Stimulated activated CD4-positive, alpha-beta T cell treated with anti-CD3 and anti-CD28 coated beads, Interleukin-12 subunit alpha, Interleukin-12 subunit beta, amount 100 ng/mL, for 24 hours (primary cell): ENCODE results near the gene WDR74.
"Not testable (repeated sequence)": the region's sequence is repeated elsewhere in the genome, so short reads cannot be mapped to it uniquely, and the experiment has no call there.

Source experiments
- DNase-seq, 2 experiments: peaks; one replicate each; pipeline ENCODE4 v3.0.0-alpha.2; 2020; ENCODE audit warnings: low read depth in 2 of 2

WDR74 gene

DNA sequence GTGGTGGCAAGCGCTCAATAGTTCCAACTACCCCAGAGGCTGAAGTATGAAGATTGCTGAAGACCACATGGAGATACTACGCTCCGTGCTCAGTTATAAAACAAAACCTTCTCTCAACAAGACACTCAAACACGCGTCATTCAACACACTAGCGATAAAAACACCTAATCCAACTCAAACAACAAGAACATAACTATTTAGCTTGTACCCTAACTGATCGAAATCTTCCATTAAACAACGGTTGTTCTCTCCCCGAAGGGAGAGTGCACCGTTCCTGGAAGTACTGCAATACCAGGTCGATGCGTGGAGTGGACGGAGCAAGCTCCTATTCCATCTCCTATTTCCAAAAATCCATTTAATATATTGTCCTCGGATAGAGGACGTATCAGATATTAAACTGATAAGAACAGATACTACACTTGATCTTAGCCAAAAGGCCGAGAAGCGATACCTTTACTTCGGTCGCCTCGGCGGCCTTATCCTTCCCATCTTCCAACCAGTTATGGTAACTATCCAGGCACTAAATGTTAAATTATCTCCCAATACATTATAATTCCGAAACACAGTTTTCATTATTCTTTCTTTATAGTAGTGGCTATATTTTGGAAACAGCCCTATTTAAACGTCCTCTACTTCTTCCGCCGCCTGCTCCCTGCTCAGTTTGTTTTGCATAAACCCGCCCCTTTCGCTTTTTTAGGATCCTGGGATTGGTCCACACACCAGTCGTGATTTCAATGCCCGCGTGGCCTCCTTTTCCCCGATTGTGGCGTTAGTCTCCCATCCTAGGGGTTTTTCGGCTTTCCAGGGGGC is 2.2 kb upstream of the WDR74 start:
- DNase-seq: peak; percentile 70 to 74

DNA sequence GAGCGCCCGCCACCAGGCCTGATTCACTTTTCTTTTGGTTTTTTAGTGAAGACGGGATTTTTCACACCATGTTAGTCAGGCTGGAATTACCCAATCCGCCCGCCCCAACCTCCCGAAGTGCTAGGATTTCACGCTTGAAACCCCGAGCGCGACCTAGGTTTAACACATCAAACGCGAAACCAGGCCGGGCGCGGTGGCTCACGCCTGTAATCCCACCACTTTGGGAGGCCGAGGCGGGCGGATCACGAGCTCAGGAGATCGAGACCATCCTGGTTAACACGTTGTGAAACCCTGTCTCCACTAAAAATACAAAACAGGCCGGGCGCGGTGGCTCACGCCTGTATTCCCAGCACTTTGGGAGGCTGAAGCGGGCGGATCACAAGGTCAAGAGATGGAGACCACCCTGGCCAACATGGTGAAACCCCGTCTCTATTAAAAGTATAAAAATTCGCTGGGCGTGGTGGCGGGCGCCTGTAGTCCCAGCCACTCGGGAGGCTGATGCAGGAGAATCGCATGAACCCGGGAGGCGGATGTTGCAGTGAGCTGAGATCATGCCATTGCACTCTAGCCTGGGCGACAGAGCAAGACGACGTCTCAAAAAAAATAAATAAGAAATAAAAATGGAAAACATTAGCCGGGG is 1.5 kb upstream of the WDR74 start:
- peak; percentile 74 to 81 for DNase-seq

DNA sequence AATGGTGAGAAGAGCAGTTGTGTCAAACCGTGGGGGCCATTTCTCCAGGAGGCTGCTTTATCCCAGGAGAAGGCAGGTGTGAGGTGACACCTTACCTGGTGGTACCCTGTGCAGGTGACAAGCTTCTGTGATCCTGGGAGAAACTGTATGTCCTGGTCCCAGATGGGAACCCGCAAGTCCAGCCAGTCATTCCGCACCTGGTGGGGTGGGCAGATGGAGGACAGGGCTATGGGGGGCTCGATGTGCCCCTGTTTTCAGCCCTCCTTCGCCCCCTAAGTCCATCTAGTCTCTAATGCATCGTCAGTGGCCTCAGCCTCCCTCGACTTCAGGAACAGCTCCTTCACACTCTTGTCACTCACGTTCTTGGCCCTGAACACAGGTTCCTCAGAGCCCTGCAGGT is 4.1 kb downstream of the WDR74 start:
- no peak for DNase-seq

DNA sequence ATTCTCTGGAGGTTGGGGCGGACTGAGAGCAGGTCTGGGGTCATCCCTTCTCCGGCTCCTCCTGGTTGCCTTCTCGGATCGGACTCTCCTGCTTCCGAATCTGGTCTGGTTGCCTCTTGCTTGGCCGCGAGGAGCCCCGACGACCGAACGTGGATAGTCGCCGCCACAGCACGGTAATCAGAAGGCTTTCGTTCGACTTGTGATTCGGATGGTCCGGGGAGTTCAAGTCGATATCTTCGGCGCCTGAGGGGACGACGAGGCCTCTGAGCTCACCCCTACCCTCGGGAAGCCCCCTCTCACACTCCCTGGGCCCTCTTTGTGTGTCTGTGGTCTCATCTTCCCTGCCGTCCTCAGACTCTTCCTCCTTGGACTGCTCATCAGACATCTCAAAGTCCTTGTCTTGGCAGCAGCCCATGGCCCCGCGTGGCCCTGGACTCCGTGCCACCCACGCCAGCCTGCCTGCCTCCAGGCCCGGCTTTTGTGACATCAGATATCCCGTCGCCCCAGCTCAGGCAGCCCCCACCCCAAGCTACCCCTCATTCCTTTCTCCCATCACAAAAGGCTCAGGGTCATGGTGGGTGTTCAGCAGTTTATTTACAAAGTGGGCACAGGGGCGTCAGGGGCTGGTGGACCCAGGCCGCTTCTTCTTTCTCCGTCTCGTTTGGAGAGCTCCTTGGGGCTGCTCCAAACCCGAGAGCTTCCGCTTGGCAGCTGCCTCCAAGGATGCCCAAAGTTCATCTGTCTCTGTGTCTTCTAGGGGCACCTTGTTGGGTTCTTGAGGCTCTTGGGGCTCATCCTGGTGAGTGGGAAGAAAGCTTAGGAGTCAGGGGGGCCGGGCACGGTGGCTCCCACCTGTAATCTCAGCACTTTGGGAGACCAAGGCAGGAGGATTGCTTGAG is 6.8 kb downstream of the WDR74 start, which contains the start of gene TEX54:
Gene TEX54 (minus strand): TSS at position 506 of the 899 bp plus-strand sequence.
- DNase-seq: no peak

DNA sequence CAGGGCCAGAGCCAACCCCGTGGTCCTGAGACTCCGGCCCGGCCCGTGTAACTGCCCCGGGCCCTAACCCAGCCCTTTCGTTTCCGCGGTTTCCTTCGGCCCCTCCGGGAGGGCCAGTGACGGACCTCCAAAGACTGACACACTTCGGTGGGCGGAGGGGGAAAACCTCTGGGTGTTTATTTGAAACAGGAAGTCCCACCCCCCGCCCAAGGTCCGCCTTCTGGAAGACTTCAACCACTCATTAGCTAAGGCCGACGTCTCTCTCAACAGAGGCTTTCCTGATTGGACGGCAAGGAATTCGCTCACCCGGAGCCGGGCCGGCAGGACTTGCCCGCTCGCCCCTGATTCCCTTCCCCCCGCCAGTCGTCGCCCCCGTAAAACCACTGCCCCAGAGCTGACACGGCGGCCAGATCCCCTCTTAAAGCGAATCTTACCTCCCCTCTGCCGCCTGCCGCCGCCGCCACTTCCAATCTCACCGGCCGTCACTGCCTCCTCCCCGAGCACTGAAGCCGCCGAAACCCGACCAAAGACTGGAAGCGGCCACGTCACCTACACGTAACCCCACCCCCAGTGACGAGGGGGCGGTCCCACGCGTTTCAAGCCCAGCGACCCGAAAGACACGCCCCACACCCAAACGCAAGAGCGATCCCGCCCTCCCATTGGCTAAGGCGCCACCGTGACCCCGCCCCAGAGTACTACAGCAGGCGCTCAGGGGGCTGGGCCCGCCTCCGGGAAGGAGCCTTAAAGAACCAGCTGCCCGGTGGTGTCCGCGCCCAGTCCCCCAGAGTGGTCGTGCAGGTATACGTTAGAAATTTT is 7.7 kb downstream of the WDR74 start, which contains the start of gene STX5:
Gene STX5 (minus strand): TSS at position 532 of the 816 bp plus-strand sequence. CDS start 808 bp downstream, outside the sequence.
- DNase-seq: peak; percentile 98 to 100

DNA sequence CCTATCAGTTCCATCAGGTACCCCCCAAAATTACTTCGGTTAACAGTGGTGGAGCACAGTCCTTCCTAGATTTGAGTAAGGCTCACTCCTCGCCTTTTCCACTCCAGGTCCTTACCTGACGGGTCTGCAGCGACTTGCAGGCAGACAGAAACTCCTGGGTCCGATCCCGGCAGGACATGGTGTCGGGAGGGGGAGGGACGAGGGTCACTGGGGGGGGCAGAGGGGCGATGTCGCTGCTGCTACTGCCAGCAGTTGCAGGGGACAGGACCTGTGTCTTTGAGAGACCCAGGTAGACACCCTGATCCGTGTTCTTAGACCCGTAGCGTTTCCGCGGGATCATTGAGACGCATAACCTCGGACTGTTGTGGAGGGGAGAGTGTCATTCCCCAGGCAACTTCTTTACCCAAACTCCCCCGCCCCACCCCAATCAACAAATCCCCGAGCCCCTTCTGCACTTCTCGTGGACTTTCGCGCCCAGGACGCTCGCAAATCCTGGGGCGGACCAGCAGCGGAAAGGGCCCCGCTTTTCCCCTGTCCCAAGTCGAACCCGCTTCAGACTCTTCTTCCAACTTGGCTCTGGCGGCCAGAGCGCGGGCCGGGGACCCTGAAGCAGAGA is 8.4 kb downstream of the WDR74 start:
- no peak for DNase-seq

DNA sequence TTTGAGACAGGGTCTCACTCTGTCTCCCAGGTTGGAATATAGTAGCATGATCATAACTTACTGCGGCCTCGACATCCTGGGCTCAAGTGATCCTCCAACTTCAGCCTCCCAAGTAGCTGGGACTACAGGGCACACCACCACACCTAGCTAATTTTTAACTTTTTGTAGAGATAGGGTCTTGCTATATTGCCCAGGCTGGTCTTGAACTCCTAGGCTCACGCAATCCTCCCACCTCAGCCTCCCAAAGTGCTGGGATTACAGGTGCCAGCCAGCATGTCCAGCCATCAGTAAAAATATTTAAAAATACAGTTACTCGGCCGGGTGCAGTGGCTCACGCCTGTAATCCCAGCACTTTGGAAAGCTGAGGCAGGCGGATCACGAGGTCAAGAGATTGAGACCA is 11.3 kb downstream of the WDR74 start:
- DNase-seq: not testable (repeated sequence)

DNA sequence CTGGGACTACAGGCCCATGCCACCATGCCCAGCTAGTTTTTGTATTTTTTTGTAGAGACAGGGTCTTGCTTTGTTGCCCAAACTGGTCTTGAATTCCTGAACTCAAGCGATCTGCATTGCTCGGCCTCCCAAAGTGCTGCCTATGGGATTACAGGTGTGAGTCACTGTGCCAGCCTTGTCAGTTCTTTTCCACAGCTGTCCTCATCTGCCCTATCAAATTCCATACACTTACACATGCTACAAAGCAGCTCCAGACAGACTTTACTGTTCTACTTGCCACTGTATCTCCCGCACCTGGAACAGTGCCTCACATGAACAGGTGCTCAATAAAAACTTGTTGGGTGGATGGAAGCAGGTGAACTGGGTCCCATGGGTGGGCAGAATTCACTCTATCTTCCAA is 15.7 kb downstream of the WDR74 start:
- no peak for DNase-seq

DNA sequence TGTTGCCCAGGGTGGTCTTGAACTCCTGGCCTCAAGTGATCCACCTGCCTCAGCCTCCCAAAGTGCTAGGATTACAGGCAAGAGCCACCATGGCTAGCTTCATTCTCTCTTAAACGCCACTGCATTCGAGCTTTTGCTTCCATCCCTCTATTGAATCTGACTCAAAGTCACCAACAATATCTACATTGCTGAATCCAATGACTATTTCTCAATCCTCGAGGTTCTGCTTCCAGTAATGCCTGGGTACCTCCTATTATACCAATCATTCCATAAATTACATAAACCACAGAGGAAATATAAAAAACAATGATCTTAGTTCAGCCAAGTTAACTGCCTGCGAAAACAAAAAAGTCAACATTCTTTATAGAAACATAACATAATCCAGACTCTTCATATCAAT is 22.3 kb downstream of the WDR74 start:
- DNase-seq: no peak

DNA sequence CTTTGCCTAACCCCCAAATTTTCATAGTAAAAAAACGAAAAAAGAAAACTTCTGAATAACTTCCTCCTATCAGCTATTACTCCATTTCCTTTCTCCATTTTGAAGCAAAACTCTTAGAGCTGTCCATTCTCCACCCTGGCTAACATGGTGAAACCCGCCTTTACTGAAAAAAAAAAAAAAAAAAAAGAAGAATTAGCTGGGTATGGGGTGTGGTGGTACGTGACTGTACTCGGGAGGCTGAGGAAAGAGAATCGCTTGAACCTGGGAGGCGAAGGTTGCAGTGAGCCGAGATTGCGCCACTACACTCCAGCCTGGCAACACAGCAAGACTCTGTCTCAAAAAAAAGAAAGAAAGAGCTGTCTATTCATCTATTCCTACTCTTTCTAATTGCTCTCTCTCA is 22.8 kb downstream of the WDR74 start:
- DNase-seq: no peak

DNA sequence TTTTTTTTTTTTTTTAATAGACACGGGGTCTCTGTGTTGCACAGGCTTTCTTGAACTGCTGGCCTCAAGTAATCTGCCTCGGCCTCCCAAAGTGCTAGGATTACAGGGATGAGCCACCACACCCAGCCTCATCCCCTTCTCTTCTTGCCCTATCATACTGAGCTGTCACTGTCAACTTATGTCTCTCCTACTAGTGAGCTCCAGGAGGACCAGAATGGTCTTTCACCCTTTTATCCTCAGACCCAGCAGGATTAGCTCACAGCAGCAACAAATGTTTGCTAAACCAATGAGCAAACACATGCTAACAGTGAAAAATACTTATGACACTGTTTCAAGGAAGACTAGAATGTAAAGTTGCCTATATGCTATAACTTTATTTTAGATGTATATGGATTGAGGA is 27.7 kb downstream of the WDR74 start:
- DNase-seq: no peak

DNA sequence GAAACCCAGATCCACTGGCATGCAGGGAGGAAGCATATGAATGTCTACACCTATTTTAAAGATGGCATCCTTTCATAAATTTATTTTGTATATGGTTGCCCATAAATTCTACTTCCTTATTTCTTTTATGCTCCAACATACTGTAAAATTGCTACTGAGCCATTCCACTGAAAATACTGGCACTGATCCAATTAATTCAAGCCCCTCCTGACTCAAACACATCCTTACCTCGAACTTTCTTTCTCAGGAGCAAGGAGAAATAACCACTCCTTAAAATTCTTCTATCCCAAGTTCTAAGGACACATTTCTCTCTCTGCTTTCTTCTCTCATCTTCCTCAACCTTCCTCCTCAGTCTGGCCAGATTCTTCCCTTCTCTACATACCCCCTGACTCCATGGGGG is 28.6 kb downstream of the WDR74 start:
- DNase-seq: no peak

DNA sequence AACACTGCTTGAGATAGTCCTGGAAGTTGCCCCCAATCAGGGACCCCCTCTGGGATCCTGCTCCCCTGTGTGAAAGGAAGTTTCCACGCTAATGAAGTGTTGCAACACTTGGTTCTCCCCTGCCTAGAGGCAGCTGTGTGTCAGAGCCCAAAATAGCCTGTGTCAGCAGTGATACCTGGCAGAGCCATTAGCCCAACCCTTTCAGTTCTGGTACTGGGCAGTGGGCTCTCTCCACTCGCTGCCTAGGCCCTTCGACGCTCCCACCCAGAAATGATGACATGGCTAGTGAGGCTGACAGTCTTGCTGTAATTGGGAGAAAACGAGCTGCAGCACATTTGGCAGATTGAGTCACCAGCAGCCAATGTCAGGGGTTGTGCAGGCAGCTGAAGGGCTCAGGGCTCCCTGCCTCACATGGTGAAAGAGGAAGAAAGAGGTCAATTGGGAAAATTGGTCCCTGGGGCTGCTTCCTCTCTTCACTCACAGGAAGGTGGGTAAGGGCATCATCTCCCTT is 32.7 kb downstream of the WDR74 start:
- no peak for DNase-seq

DNA sequence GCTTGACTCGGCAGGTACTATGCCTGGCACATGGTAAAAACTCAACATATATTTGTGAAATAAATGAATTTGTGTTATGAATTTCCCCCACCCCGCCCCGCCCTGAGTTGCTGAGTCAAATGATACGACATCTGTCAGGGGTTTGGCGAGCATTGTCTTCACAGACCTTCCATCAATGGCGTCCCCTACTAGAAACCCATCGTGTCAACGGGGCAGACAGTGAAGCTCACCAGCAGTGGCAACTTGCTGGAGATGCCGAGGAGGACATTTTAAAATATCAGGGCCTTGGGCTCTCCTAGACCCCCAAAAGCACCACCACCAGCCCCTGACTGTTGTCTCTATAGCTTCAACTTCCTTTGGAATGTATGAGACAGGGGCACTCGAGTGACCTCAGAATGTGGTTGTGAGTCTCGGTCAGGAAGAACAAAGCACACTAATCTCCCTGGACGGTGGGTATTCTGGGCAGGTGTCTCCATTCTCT is 33.4 kb downstream of the WDR74 start:
- no peak for DNase-seq

DNA sequence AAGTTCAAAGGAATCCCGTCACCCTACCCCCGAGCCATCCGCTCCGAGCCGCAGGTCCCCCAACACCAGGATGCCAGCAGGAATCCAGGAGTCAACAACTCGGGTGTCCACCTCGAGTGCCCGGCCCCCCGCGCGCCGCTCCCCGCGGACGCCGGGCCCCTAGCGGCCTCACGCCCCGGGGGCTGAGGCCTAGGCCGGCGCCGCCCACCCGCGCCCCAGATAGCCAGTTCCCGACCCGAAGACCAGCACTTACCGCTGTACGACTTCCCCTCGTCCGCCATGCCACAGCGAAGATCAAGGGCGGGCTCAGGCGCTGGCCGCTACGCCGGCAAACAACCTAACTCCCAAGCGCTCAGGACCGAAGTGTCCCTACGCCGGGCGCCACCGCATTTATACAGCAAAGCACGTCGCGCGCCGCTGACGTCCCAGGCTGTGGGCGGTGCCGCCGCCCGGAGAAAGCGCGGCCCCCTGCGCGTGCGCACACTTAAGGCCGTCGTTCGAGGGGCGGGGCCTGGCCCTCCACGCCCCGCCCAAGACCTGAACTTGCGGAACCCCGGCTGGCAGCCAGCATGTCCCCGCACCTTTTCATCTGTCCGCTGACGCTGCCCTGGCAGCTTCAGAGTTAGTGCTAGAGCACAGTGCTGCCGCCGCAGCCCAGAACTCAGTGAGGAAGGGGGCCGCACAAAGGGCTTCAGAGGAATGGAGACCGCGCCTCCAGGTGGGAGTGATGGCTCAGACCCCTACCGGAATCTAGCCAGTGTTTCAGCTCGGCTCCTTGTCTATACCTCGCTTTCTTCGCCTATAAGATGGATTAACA is 34.1 kb downstream of the WDR74 start, which contains the start of gene NXF1:
Gene NXF1 (minus strand): TSS at position 365 of the 817 bp plus-strand sequence. CDS start 84 bp downstream, at position 281.
- DNase-seq: peak; percentile 90 to 95

DNA sequence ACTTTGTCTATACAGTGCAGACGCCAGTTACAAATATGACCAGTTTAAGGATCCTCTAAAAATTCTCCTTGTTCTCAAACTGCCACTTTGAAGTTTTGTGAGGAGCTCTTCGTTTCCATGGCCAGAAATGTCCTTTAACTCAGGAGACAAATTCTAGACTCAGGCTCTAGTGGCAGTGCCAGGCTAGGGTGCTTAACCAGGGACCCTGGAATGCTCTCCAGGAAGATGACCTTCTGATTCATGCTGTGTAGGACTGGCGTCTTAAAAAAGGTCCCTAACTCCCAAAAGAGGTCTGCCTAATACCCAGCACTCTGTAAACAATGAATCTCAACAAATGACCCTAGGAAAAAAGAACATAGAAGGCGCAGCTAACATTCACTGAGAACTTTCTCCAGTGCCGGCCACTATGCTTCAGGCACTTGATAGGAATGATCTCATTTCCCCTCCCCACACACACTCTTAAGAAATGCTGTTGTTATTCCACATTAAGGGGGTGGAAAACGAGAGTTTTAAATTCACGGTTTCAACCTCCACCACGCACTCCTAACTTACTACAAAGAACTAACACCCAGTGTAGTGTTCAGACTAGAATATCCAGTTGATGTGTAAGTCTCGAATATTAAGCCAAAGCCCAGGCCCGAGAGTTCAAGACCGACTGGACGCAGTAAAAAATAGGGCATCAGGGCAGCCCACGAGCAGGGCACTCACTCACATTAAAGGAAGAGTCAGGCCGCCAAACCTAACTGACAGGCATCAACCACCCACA is 34.9 kb downstream of the WDR74 start:
- DNase-seq: no peak

DNA sequence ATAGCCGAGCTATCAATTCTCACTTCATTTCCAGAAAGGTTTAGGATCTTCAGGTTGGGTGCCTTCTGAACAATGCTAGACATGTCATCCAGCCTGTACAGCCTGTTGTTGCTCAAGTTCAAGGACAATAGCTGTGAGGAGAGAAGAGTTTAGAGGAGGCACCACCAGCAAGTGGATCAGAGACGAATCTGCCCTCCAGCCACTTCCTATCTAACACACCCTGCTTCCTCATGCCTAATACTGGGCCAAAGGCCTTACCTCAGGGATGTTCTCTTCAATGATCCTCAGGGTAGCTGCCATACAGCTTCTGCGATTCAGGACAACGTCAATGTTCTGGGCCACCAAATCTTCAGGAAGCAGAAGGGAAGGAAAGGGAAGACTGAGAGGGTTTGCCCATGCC is 38.3 kb downstream of the WDR74 start:
- no peak for DNase-seq

DNA sequence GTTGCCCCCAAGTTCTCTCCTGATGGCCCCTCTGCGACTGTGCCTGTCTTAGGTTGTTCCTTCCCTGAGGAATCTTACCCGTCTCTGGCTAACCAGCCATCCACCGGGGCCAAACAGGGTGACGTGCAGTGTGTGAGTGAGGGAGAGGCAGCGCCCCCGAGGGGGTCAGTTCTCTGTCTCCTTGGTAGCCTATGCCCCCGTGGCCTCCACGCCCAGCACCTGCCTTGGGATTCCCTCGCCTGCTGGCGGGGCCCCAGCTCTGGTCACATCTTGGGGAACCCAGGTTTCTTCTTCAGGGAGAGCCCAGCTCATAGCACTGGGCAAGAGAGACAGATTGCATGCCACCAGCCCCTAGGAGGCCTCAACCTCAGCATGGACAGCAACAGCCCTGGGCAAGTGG is 39.9 kb downstream of the WDR74 start:
- no peak for DNase-seq

DNA sequence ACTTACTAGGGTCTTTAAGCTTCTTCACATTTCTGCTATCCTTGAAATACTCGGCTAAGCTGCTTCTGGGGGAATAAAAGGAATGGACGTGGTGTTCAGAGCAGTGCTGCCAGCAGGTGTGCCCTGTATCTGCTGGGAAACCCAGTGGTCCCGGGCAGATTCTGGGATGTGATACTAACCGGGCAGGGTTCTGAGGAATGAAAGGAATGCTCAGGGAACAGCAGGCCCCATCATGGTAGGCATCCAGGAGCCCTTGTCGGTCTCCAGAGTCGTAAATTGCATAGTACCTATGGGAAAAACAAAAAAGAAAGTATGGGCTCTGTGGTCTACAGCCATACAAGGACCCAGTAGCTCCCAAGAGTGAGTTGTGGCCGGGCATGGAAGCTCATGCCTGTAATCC is 43.1 kb downstream of the WDR74 start:
- DNase-seq: no peak
